Measurements from ENCODE around the gene STARD8.

DNA sequence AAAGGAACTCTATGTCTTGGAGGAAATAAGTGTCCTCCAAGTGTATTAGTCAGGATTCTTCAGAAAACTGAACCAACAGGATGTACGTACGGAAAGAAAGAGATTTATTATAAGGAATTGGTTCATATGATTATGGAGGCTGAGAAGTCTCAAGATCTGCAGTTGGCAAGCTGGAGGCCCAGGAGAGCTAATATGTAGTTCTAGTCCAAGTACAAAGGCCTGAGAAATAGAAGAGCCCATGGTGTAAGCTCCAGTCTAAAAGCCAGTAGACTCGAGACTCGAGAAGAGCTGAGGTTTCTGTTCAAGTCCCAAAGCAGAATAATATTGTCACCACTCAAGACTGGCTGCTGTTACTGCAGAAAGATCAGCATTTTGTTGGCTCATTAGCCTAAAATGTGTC is 116.0 kb downstream of the STARD8 start:
- TF ChIP-seq, protein P1, sequence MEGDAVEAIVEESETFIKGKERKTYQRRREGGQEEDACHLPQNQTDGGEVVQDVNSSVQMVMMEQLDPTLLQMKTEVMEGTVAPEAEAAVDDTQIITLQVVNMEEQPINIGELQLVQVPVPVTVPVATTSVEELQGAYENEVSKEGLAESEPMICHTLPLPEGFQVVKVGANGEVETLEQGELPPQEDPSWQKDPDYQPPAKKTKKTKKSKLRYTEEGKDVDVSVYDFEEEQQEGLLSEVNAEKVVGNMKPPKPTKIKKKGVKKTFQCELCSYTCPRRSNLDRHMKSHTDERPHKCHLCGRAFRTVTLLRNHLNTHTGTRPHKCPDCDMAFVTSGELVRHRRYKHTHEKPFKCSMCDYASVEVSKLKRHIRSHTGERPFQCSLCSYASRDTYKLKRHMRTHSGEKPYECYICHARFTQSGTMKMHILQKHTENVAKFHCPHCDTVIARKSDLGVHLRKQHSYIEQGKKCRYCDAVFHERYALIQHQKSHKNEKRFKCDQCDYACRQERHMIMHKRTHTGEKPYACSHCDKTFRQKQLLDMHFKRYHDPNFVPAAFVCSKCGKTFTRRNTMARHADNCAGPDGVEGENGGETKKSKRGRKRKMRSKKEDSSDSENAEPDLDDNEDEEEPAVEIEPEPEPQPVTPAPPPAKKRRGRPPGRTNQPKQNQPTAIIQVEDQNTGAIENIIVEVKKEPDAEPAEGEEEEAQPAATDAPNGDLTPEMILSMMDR (IDR thresholded peaks at IDR 0.05; ENCODE audit: insufficient read depth, low read length) = no peak
- TF ChIP-seq, protein P2, sequence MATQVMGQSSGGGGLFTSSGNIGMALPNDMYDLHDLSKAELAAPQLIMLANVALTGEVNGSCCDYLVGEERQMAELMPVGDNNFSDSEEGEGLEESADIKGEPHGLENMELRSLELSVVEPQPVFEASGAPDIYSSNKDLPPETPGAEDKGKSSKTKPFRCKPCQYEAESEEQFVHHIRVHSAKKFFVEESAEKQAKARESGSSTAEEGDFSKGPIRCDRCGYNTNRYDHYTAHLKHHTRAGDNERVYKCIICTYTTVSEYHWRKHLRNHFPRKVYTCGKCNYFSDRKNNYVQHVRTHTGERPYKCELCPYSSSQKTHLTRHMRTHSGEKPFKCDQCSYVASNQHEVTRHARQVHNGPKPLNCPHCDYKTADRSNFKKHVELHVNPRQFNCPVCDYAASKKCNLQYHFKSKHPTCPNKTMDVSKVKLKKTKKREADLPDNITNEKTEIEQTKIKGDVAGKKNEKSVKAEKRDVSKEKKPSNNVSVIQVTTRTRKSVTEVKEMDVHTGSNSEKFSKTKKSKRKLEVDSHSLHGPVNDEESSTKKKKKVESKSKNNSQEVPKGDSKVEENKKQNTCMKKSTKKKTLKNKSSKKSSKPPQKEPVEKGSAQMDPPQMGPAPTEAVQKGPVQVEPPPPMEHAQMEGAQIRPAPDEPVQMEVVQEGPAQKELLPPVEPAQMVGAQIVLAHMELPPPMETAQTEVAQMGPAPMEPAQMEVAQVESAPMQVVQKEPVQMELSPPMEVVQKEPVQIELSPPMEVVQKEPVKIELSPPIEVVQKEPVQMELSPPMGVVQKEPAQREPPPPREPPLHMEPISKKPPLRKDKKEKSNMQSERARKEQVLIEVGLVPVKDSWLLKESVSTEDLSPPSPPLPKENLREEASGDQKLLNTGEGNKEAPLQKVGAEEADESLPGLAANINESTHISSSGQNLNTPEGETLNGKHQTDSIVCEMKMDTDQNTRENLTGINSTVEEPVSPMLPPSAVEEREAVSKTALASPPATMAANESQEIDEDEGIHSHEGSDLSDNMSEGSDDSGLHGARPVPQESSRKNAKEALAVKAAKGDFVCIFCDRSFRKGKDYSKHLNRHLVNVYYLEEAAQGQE (IDR thresholded peaks at IDR 0.05; ENCODE audit: insufficient replicate concordance, low read depth) = no peak
- no peak for TF ChIP-seq GABPA (IDR thresholded peaks at IDR 0.05; ENCODE audit: low read depth)

All from HL-60 (cell line).